Frontal cortex (tissue), 4 donors: Measurements from ENCODE around the gene TRPM4. TPM values are rescaled to one million over a fixed set of nuclear protein-coding genes. Genes with fewer than 3 reads are reported as not detected.
"Not testable (repeated sequence)": the region's sequence is repeated elsewhere in the genome, so short reads cannot be mapped to it uniquely, and the experiment has no call there.

Experiments
- DNase-seq, 2 donors: peaks; one replicate each; pipeline ENCODE4 v3.0.0; 2012; ENCODE audit warnings: low spot score in 2 of 2
- FAIRE-seq: peaks from 2 replicates; lab custom pipeline; 2012; peaks lifted over from hg19 to GRCh38; lab: Jason Lieb, UNC
- total RNA-seq: library from RNA; depleted of rRNA; stranded (reverse); fragments of >200 nt; gene quantifications from one replicate; pipeline ENCODE4 v1.2.3, GENCODE V29; 2014
- donor health status: control.
- donor health status: control.
- donor health status: control.

Gene TRPM4
- total RNA-seq, 1 donor from 2014 or later = 4.1 TPM

- FAIRE-seq = no peak
- DNase-seq = no peak
Measured at GRCh38 chr19:49180659-49181058, 23.1 kb downstream of the TRPM4 start.

- DNase-seq, FAIRE-seq: not testable (repeated sequence)
Measured at GRCh38 chr19:49182010-49182847, 24.6 kb downstream of the TRPM4 start.

GRCh38 chr19:49182848-49183375, 25.3 kb downstream of the TRPM4 start:
- FAIRE-seq (no peak), DNase-seq (no peak)

GRCh38 chr19:49186108-49186507, 28.5 kb downstream of the TRPM4 start:
- FAIRE-seq = no peak

GRCh38 chr19:49188626-49189200, 31.1 kb downstream of the TRPM4 start:
- FAIRE-seq (no peak), DNase-seq (no peak)

More at GRCh38 chr19:49186108-49186507, 28.5 kb downstream of the TRPM4 start:
- no peak for DNase-seq

- DNase-seq (no peak), FAIRE-seq (no peak)
Measured at GRCh38 chr19:49189259-49189658, 31.7 kb downstream of the TRPM4 start.

- DNase-seq = no peak
- no peak for FAIRE-seq
Measured at GRCh38 chr19:49190781-49191180, 33.2 kb downstream of the TRPM4 start.

- DNase-seq (no peak), FAIRE-seq (no peak)
Measured at GRCh38 chr19:49193822-49194394, 36.3 kb downstream of the TRPM4 start.

GRCh38 chr19:49194408-49194807, 36.8 kb downstream of the TRPM4 start:
- DNase-seq = no peak
- FAIRE-seq = no peak

GRCh38 chr19:49196527-49197240, 39.1 kb downstream of the TRPM4 start:
- FAIRE-seq (no peak), DNase-seq (peak; percentile 49 to 51)

- no peak for DNase-seq
- FAIRE-seq = no peak
Measured at GRCh38 chr19:49200238-49200862, 42.8 kb downstream of the TRPM4 start.

- DNase-seq (no peak), FAIRE-seq (no peak)
Measured at GRCh38 chr19:49201042-49201441, 43.5 kb downstream of the TRPM4 start.

GRCh38 chr19:49205114-49205513, 47.5 kb downstream of the TRPM4 start:
- no peak for DNase-seq
- no peak for FAIRE-seq

GRCh38 chr19:49209502-49209901, 51.9 kb downstream of the TRPM4 start:
- FAIRE-seq, DNase-seq: not testable (repeated sequence)

GRCh38 chr19:49210108-49210900, 52.7 kb downstream of the TRPM4 start:
- FAIRE-seq (no peak), DNase-seq (no peak)

GRCh38 chr19:49210901-49211451, 53.4 kb downstream of the TRPM4 start:
- DNase-seq = no peak
- FAIRE-seq = no peak

GRCh38 chr19:49212016-49212701, 54.6 kb downstream of the TRPM4 start:
- FAIRE-seq (no peak), DNase-seq (no peak)

GRCh38 chr19:49213791-49214190, 56.2 kb downstream of the TRPM4 start:
- DNase-seq = no peak
- FAIRE-seq = no peak
